IMR-90 (cell line): ENCODE measurements around the gene ACKR1. TPM values are rescaled to one million over a fixed set of nuclear protein-coding genes. Genes with fewer than 3 reads are reported as not detected.

Source experiments
- ATAC-seq: fragments of 200-7000 bp; cut with Tn5 transposase; 2 replicates; pipeline ENCODE4 v1.9.1; 2020; ENCODE audit warnings: low read depth, mild to moderate bottlenecking, moderate library complexity
- BruUV-seq: library from RNA; stranded (reverse); fragments of 400-500 nt; replicated peaks from 2 replicates; lab custom pipeline; 2021; lab: Mats Ljungman, UMichigan
- CTCF ChIA-PET: fragments of 300-600 bp; formaldehyde crosslinking; extraction: SDS; loops from one replicate; lab custom pipeline; 2021; ENCODE audit warnings: antibody characterized with exemption; lab: Yijun Ruan, JAX
- POLR2A ChIA-PET: fragments of 300-600 bp; sonication (Branson Sonifier 250); formaldehyde crosslinking; loops from one replicate; lab custom pipeline; 2022; ENCODE audit warnings: antibody characterized with exemption; ENCODE audit not compliant: unreplicated experiment; lab: Charles Lee
- DNase-seq: peaks from one replicate; pipeline ENCODE4 v3.0.0; 2013
- H2AFZ ChIP-seq: replicated peaks from 2 replicates; pipeline ENCODE3; 2013; ENCODE audit warnings: low read length, mild to moderate bottlenecking; ENCODE audit not compliant: poor library complexity
- H2AK5ac ChIP-seq: 2 replicates; pipeline ENCODE4 v1.6.1; 2013; ENCODE audit warnings: low read depth, low read length, inconsistent platforms
- H2AK9ac ChIP-seq: replicated peaks from 2 replicates; pipeline ENCODE3; 2013; ENCODE audit warnings: mild to moderate bottlenecking, low read depth, low read length, moderate library complexity; ENCODE audit not compliant: poor library complexity
- H2BK120ac ChIP-seq: 2 replicates; pipeline ENCODE4 v1.6.1; 2013; ENCODE audit warnings: low read depth, low read length, inconsistent platforms
- H2BK15ac ChIP-seq: 3 replicates; pipeline ENCODE4 v1.6.1; 2013; ENCODE audit warnings: low read depth, low read length, inconsistent platforms
- H2BK20ac ChIP-seq: 2 replicates; pipeline ENCODE4 v1.6.1; 2013; ENCODE audit warnings: low read depth, mild to moderate bottlenecking, inconsistent platforms, low read length, moderate library complexity
- H2BK5ac ChIP-seq: 2 replicates; pipeline ENCODE4 v1.6.1; 2013; ENCODE audit warnings: mild to moderate bottlenecking, low read depth, low read length, inconsistent platforms; ENCODE audit not compliant: poor library complexity, severe bottlenecking
- H3K14ac ChIP-seq: replicated peaks from 2 replicates; pipeline ENCODE4 v1.6.1; 2013; ENCODE audit warnings: low read depth, low read length, inconsistent platforms
- H3K18ac ChIP-seq: 2 replicates; pipeline ENCODE4 v1.6.1; 2013; ENCODE audit warnings: low read depth, low read length, control low read depth
- H3K23ac ChIP-seq: 2 replicates; pipeline ENCODE4 v1.6.1; 2013; ENCODE audit warnings: low read depth, low read length, inconsistent platforms
- H3K27ac ChIP-seq: 2 replicates; pipeline ENCODE4 v1.5.1; 2013; ENCODE audit warnings: mild to moderate bottlenecking, control low read depth, low read length; ENCODE audit not compliant: insufficient read depth
- H3K27me3 ChIP-seq: 2 replicates; pipeline ENCODE4 v1.6.1; 2013; ENCODE audit warnings: low read length; ENCODE audit not compliant: control insufficient read depth, insufficient read depth
- H3K36me3 ChIP-seq: 2 replicates; pipeline ENCODE4 v1.6.1; 2013; ENCODE audit warnings: low read length, mixed read lengths; ENCODE audit not compliant: control insufficient read depth, insufficient read depth
- H3K4ac ChIP-seq: 2 replicates; pipeline ENCODE4 v1.6.1; 2013; ENCODE audit warnings: low read depth, low read length, inconsistent platforms
- H3K4me1 ChIP-seq: 2 replicates; pipeline ENCODE4 v1.6.1; 2013; ENCODE audit warnings: low read length, mixed read lengths; ENCODE audit not compliant: control insufficient read depth, insufficient read depth
- H3K4me2 ChIP-seq: 2 replicates; pipeline ENCODE4 v1.6.1; 2013; ENCODE audit warnings: low read depth, mild to moderate bottlenecking, control low read depth, low read length, moderate library complexity
- H3K4me3 ChIP-seq: 2 replicates; pipeline ENCODE4 v1.5.1; 2013; ENCODE audit warnings: low read depth, mild to moderate bottlenecking, control low read depth, low read length, moderate library complexity; ENCODE audit not compliant: insufficient read depth
- H3K56ac ChIP-seq: 2 replicates; pipeline ENCODE4 v1.6.1; 2013; ENCODE audit warnings: low read length, inconsistent platforms; ENCODE audit not compliant: insufficient read depth; ENCODE audit errors: extremely low read depth
- H3K79me1 ChIP-seq, 2 experiments: 2 replicates each; pipeline ENCODE4 v1.6.1; 2013; ENCODE audit warnings: low read length in 2 of 2, inconsistent platforms in 1 of 2, low read depth in 1 of 2
- H3K9ac ChIP-seq: 2 replicates; pipeline ENCODE4 v1.6.1; 2013; ENCODE audit warnings: low read depth, low read length, control low read depth
- H3K9me1 ChIP-seq: 2 replicates; pipeline ENCODE4 v1.6.1; 2013; ENCODE audit warnings: low read length, inconsistent platforms; ENCODE audit not compliant: insufficient read depth
- H3K9me3 ChIP-seq: 2 replicates; pipeline ENCODE4 v1.6.1; 2013; ENCODE audit warnings: low read length; ENCODE audit not compliant: control insufficient read depth, insufficient read depth
- H4K20me1 ChIP-seq: 2 replicates; pipeline ENCODE4 v1.6.1; 2013; ENCODE audit warnings: low read length, inconsistent platforms; ENCODE audit not compliant: insufficient read depth
- H4K5ac ChIP-seq: 2 replicates; pipeline ENCODE4 v1.6.1; 2013; ENCODE audit warnings: mild to moderate bottlenecking, low read depth, low read length, control low read depth
- H4K8ac ChIP-seq, 2 experiments: 2 replicates each; pipeline ENCODE4 v1.6.1; 2013; ENCODE audit warnings: low read depth in 2 of 2, low read length in 2 of 2, control low read depth in 1 of 2, inconsistent platforms in 1 of 2
- H4K91ac ChIP-seq: 2 replicates; pipeline ENCODE4 v1.6.1; 2013; ENCODE audit warnings: low read depth, low read length, inconsistent platforms; ENCODE audit not compliant: insufficient read depth
- BHLHE40 ChIP-seq: fragments of 150-350 bp; IDR thresholded peaks from 2 replicates; pipeline ENCODE4 v1.6.1; 2016; ENCODE audit warnings: mild to moderate bottlenecking, low read depth, low read length
- CHD1 ChIP-seq: IDR thresholded peaks from 2 replicates; pipeline ENCODE4 v1.6.1; 2012; ENCODE audit warnings: low read depth, low read length, improper control_type of control experiment
- ELK1 ChIP-seq: fragments of 150-350 bp; IDR thresholded peaks from 2 replicates; pipeline ENCODE4 v1.6.1; 2016; ENCODE audit warnings: low read depth, mild to moderate bottlenecking, low read length, moderate library complexity, borderline replicate concordance
- FOS ChIP-seq: fragments of 150-350 bp; IDR thresholded peaks from 2 replicates; pipeline ENCODE4 v1.6.1; 2016; ENCODE audit warnings: low read depth, low read length
- POLR2A ChIP-seq: IDR thresholded peaks from 2 replicates; pipeline ENCODE4 v1.6.1; 2012; ENCODE audit warnings: mild to moderate bottlenecking, low read depth, low read length
- RAD21 ChIP-seq: IDR thresholded peaks from 2 replicates; pipeline ENCODE4 v1.6.1; 2012; ENCODE audit warnings: low read length, improper control_type of control experiment
- RCOR1 ChIP-seq: IDR thresholded peaks from 2 replicates; pipeline ENCODE4 v1.6.1; 2012; ENCODE audit warnings: mild to moderate bottlenecking, low read length, improper control_type of control experiment; ENCODE audit not compliant: insufficient replicate concordance
- SMC3 ChIP-seq: fragments of 150-350 bp; IDR thresholded peaks from 2 replicates; pipeline ENCODE4 v1.6.1; 2016; ENCODE audit warnings: low read depth, mild to moderate bottlenecking, antibody characterized with exemption, low read length, moderate library complexity
- USF2 ChIP-seq: fragments of 150-350 bp; IDR thresholded peaks from 2 replicates; pipeline ENCODE4 v1.6.1; 2017; ENCODE audit warnings: mild to moderate bottlenecking, antibody characterized with exemption, low read length, low read depth
- WGBS, 2 experiments: methylation state at CpG; one replicate each; pipeline versions ENCODE4 v1.1.5 to v1.1.7; 2013; ENCODE audit warnings: missing lambda C conversion rate in 2 of 2; ENCODE audit not compliant: insufficient read length in 1 of 2; ENCODE audit errors: extremely low coverage in 2 of 2; 5-methylcytosine and 5-hydroxymethylcytosine counted together
- dilution Hi-C: fragments of 300-500 bp; cut with HindIII; formaldehyde crosslinking; loops from one replicate; pipeline ENCODE4 v1.14.3; 2018; ENCODE audit warnings: low sequenced_read_pairs; ENCODE audit not compliant: unreplicated experiment
- in situ Hi-C: fragments of 300-500 bp; cut with MboI; formaldehyde crosslinking; loops from 3 replicates; pipeline ENCODE4 v1.14.3; 2019; ENCODE audit warnings: low sequenced_read_pairs, inconsistent platforms, mixed read lengths
- intact Hi-C: fragments of 100-400 bp; cut with micrococcal nuclease; formaldehyde crosslinking; loops from 2 replicates; pipeline ENCODE4 v1.10.0; 2022
- polyA plus RNA-seq, 3 experiments: library from polyadenylated mRNA; depleted of rRNA; stranded (reverse); fragments of >200 nt; gene quantifications; 2 replicates each; pipeline ENCODE4 v1.2.3, GENCODE V29; 2012; ENCODE audit warnings: low replicate concordance in 1 of 3
- total RNA-seq: library from RNA; depleted of rRNA; stranded (reverse); fragments of >200 nt; gene quantifications from 2 replicates; pipeline ENCODE4 v1.2.3, GENCODE V29; 2012

The ACKR1 gene
- total and polyA plus RNA-seq, 2 of the 4 experiments (the other 2 are of a cell fraction), result not detected

- H3K27ac ChIP-seq, result no peak overlapping the region
- intact Hi-C loops, result no loop called here
Observed at GRCh38 chr1:159199901-159200300, 4.8 kb upstream of the ACKR1 start.

More at GRCh38 chr1:159199901-159200300, 4.8 kb upstream of the ACKR1 start:
- Histone ChIP-seq H4K20me1 (no peaks in the 10 kb centered on the region), H3K9me1 (no peaks in the 10 kb centered on the region), H2BK20ac (no peak overlapping the region), H3K4me1 (no peaks in the 10 kb centered on the region), H4K5ac (no peak overlapping the region), H4K91ac (no peak overlapping the region), H3K27me3 (no peaks in the 10 kb centered on the region; the same call in 1 of the 2 replicates), H3K14ac (no peak overlapping the region), H3K9ac (no peak overlapping the region), H3K4ac (no peak overlapping the region), H3K56ac (no peak overlapping the region), H3K23ac (no peak overlapping the region), H2AK9ac (no peak overlapping the region), H3K36me3 (no peaks in the 10 kb centered on the region), H2AFZ (no peak overlapping the region), H3K18ac (no peak overlapping the region), H2BK5ac (no peak overlapping the region), H2BK15ac (no peak overlapping the region), H3K9me3 (no peaks in the 10 kb centered on the region), H2BK120ac (no peak overlapping the region), H2AK5ac (no peak overlapping the region), H3K4me3 (no peak overlapping the region), H4K8ac (no peak overlapping the region), H3K79me1 (no peaks in the 10 kb centered on the region), H3K4me2 (no peak overlapping the region)
- ATAC-seq (no peak), DNase-seq (no peak)
- ChIA-PET POLR2A (no interaction called here), CTCF (no interaction called here)
- dilution Hi-C loops, result no loop called here
- BruUV-seq, result no TSS peak
- TF ChIP-seq POLR2A (no peak), FOS (no peak), RCOR1 (no peak), ELK1 (no peak), RAD21 (no peak), BHLHE40 (no peak), CHD1 (no peak), USF2 (no peak), SMC3 (no peak)
- in situ Hi-C loops, result loop anchor here (5.0 to 25.0 kb wide), 2 partner anchors 38 to 687 kb away; no protein-coding TSS in a partner anchor
- 59% methylated on average over 2 of the region's 5 CpGs; no CpG with 5 or more reads in 1 of the 2 experiments for WGBS, 2 experiments
